ENCODE data around the gene CRX.

The CRX gene

DNA sequence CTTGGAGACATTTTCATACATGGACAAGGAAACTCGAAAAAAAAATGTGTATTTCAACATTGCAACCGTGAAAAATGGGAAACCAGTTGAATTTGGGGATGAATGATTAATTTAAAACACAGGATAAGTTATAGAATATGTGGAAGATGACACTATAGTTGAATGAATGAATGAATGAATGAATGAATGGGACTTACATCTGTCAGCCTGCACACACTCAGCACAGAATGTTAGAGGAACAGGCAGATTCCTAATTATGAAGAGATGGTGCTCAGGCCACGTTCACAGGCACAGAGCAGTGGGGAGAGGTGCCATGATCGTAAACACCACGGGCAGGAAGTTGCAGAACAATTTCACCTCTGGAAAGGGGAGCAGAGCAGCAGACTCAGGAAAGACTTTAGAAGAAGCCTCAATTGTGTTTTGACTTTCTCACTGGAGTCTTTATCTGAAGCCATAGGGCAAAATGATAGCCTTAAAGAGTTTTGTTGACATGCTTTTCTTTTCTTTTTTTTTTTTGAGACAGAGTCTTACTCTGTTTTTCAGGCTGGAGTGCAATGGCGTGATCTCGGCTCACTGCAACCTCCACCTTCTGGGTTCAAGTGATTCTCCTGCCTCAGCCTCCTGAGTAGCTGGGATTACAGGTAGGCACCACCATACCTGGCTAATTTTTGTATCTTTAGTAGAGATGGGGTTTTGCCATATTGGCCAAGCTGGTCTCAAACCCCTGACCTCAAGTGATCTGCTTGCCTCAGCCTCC is 69.3 kb downstream of the CRX start:
- TF ChIP-seq, protein P1, sequence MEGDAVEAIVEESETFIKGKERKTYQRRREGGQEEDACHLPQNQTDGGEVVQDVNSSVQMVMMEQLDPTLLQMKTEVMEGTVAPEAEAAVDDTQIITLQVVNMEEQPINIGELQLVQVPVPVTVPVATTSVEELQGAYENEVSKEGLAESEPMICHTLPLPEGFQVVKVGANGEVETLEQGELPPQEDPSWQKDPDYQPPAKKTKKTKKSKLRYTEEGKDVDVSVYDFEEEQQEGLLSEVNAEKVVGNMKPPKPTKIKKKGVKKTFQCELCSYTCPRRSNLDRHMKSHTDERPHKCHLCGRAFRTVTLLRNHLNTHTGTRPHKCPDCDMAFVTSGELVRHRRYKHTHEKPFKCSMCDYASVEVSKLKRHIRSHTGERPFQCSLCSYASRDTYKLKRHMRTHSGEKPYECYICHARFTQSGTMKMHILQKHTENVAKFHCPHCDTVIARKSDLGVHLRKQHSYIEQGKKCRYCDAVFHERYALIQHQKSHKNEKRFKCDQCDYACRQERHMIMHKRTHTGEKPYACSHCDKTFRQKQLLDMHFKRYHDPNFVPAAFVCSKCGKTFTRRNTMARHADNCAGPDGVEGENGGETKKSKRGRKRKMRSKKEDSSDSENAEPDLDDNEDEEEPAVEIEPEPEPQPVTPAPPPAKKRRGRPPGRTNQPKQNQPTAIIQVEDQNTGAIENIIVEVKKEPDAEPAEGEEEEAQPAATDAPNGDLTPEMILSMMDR (conservative IDR thresholded peaks at IDR 0.05; ENCODE audit: low read length), result no peak
- H3K4me3 ChIP-seq (ENCODE audit: low read length), result no peak overlapping the region
- no peak for DNase-seq (ENCODE audit: low read depth)

DNA sequence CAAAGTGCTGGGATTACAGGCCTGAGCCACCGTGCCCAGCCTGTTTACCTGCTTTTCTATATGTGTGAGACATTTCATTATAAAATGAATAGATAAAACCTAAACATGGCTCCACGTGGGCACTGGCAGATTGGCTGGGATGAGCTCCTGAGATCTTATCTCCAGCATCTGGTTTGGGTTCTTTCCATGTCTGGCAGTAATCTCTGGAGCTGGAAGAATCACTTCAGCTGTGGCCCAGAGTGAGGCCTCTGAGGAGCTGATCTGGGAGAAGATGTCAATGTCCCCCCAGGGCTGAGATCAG is 69.8 kb downstream of the CRX start:
- TF ChIP-seq, protein P1 (conservative IDR thresholded peaks at IDR 0.05; ENCODE audit: low read length), result no peak
- DNase-seq (ENCODE audit: low read depth), result no peak
- H3K4me3 ChIP-seq (ENCODE audit: low read length), result no peak overlapping the region

DNA sequence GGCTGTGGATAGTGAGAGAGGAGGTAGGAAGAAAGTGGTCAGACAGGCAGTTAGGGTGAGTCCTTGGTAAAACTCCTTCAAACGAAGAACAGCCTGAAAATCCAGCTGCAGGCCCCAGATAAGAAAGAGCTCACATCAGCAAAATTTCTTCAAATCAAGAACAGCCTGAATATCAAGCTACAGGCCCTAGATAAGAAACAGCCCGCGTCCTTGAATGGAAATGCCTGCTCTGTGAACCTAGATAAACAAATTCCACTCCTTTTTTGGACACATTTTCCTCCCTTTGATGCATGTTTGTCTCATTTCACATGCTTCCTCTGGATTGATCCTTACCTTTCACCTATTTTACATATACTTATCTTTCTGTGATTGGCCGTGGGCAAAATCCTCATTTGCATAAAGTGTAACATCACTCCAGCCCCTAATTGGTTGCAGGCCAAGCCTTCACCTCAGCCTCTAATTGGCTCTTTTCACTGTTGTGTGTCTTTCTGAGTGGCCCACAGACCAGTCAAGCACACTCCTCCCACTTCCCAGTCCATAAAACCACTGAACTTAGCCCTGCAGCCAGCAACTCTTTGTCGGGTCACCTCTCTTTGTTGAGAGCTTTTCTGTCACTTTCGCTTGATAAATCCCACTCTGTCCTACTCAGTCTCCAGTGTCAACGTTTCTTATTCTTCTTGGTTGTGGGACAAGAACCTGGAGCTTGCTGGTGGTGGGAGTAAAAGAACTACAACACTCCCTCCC is 70.4 kb downstream of the CRX start:
- TF ChIP-seq, protein P1 (conservative IDR thresholded peaks at IDR 0.05; ENCODE audit: low read length), result no peak
- no peak for DNase-seq (ENCODE audit: low read depth)
- no peak overlapping the region for H3K4me3 ChIP-seq (ENCODE audit: low read length)

Data from AG10803 (cell line).